Keratinocyte (primary cell): ENCODE data around the gene ZBTB5. TPM values are rescaled to one million over a fixed set of nuclear protein-coding genes. Genes with fewer than 3 reads are reported as not detected.

Source experiments
- DNase-seq: peaks from one replicate; pipeline ENCODE4 v3.0.0-alpha.2; 2011; ENCODE audit warnings: low read depth, missing footprints, low spot score
- FAIRE-seq: peaks from 2 replicates; lab custom pipeline; 2011; peaks lifted over from hg19 to GRCh38; lab: Jason Lieb, UNC
- H2AFZ ChIP-seq: 2 replicates; pipeline ENCODE4 v1.6.0; 2012; ENCODE audit warnings: low read length, control low read depth, inconsistent platforms; ENCODE audit not compliant: control insufficient read depth
- H3K27ac ChIP-seq: 2 replicates; pipeline ENCODE4 v1.5.1; 2011; ENCODE audit warnings: low read length; ENCODE audit not compliant: control insufficient read depth, insufficient read depth
- H3K27me3 ChIP-seq: 3 replicates; pipeline ENCODE4 v1.6.0; 2011; ENCODE audit warnings: low read length; ENCODE audit not compliant: control insufficient read depth, insufficient read depth; ENCODE audit errors: extremely low read depth
- H3K36me3 ChIP-seq, 2 experiments: 2 replicates in 1 of 2; 3 replicates in 1 of 2; pipeline ENCODE4 v1.5.1; 2011; ENCODE audit warnings: low read length in 2 of 2, mild to moderate bottlenecking in 1 of 2; ENCODE audit not compliant: control insufficient read depth in 2 of 2, insufficient read depth in 2 of 2; ENCODE audit errors: extremely low read depth in 1 of 2
- H3K4me1 ChIP-seq: 3 replicates; pipeline ENCODE4 v1.5.1; 2011; ENCODE audit warnings: low read length; ENCODE audit not compliant: control insufficient read depth, insufficient read depth; ENCODE audit errors: extremely low read depth
- H3K4me2 ChIP-seq: 3 replicates; pipeline ENCODE4 v1.6.0; 2011; ENCODE audit warnings: low read depth, low read length; ENCODE audit not compliant: control insufficient read depth, insufficient read depth; ENCODE audit errors: extremely low read depth
- H3K4me3 ChIP-seq, 3 experiments: fragments of 200-600 bp in 1 of 3; sonication (generic) in 1 of 3; 2 replicates in 2 of 3; 3 replicates in 1 of 3; pipeline ENCODE4 v1.5.1; 2011 to 2016; ENCODE audit warnings: low read length in 3 of 3, mild to moderate bottlenecking in 3 of 3, control low read depth in 2 of 3, inconsistent platforms in 1 of 3, low read depth in 1 of 3, mixed read lengths in 1 of 3, mixed run types in 1 of 3, moderate library complexity in 1 of 3; ENCODE audit not compliant: control insufficient read depth in 2 of 3, insufficient read depth in 2 of 3; ENCODE audit errors: extremely low read depth in 1 of 3
- H3K79me2 ChIP-seq: 2 replicates; pipeline ENCODE4 v1.6.0; 2012; ENCODE audit warnings: low read length; ENCODE audit not compliant: control insufficient read depth, insufficient read depth
- H3K9ac ChIP-seq: 3 replicates; pipeline ENCODE4 v1.6.0; 2011; ENCODE audit warnings: low read length; ENCODE audit not compliant: control insufficient read depth, insufficient read depth; ENCODE audit errors: extremely low read depth
- H3K9me1 ChIP-seq: 3 replicates; pipeline ENCODE4 v1.6.0; 2011; ENCODE audit warnings: low read length; ENCODE audit not compliant: control insufficient read depth, insufficient read depth; ENCODE audit errors: extremely low read depth
- H3K9me3 ChIP-seq: 2 replicates; pipeline ENCODE4 v1.5.1; 2012; ENCODE audit warnings: low read depth, low read length; ENCODE audit not compliant: control insufficient read depth
- H4K20me1 ChIP-seq: 3 replicates; pipeline ENCODE4 v1.6.0; 2011; ENCODE audit warnings: low read length; ENCODE audit not compliant: control insufficient read depth, insufficient read depth; ENCODE audit errors: extremely low read depth
- CTCF ChIP-seq, 3 experiments: IDR thresholded peaks in 1 of 3; conservative IDR thresholded peaks in 1 of 3; optimal IDR thresholded peaks in 1 of 3; 2 replicates in 2 of 3; 3 replicates in 1 of 3; pipeline versions ENCODE3 to v1.5.1; 2011; ENCODE audit warnings: low read length in 3 of 3, mild to moderate bottlenecking in 3 of 3, moderate library complexity in 2 of 3, control low read depth in 1 of 3, inconsistent platforms in 1 of 3; ENCODE audit not compliant: insufficient read depth in 2 of 3; ENCODE audit errors: extremely low read depth in 1 of 3
- EZH2 ChIP-seq: IDR thresholded peaks from one replicate; pipeline ENCODE4 v1.6.1; 2012; ENCODE audit warnings: inconsistent platforms, mild to moderate bottlenecking, low read length, moderate library complexity
- dilution Hi-C: fragments of 300-500 bp; cut with MboI; formaldehyde crosslinking; loops from one replicate; pipeline ENCODE4 v1.7.0; 2020; ENCODE audit warnings: low sequenced_read_pairs; ENCODE audit not compliant: extremely low pct_ligation_motif_present
- polyA plus RNA-seq, 5 experiments: library from polyadenylated mRNA; depleted of rRNA in 3 of 5; stranded (reverse) in 3 of 5; stranded (forward) in 1 of 5; unstranded in 1 of 5; fragments of >200 nt; gene quantifications; 1 replicate in 1 of 5; 2 replicates in 3 of 5; 3 replicates in 1 of 5; pipeline versions ENCODE4 v1.2.1 to v1.2.3, GENCODE V29; 2011 to 2012; ENCODE audit warnings: missing spikeins in 2 of 5, low read depth in 1 of 5, low replicate concordance in 1 of 5

The ZBTB5 gene
- polyA plus RNA-seq, 1 donor (not counting 4 experiments of a cell fraction or from before 2014, with no cell fraction given), result 12.6 TPM

DNA sequence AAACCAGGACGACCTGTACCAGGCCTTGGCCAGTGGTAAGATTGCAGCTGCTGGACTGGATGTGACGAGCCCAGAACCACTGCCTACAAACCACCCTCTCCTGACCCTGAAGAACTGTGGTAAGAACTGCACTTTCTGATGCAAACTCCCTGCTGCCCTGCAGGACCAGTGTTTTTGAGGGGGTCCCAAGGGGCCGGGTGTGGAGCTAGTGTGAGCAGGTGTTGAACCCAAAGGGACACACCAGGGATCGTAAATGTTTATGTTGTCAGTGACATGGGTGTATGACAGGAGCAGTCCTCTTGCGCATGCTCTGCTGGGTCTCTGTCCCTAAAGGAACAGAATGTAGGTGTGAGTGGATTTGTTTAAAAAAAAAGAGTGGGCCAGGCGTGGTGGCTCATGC, 33.2 kb downstream of the ZBTB5 start:
- FAIRE-seq (no peak), DNase-seq (no peak)
- no peaks in the 10 kb centered on the region for H3K9me1 ChIP-seq
- no peak overlapping the region for H3K9ac ChIP-seq
- H4K20me1 ChIP-seq, result no peaks in the 10 kb centered on the region
- H3K4me1 ChIP-seq, result peaks cover 6% of the 10 kb centered on the region
- H3K36me3 ChIP-seq, result peaks cover 44 to 54% of the 10 kb centered on the region in 2 experiments
- dilution Hi-C loops, result no loop called here
- no peak overlapping the region for H3K27ac ChIP-seq
- H3K79me2 ChIP-seq, result peaks cover under 1% of the 10 kb centered on the region
- no peak overlapping the region for H3K4me2 ChIP-seq
- H3K4me3 ChIP-seq, result no peak overlapping the region
- TF ChIP-seq CTCF (optimal IDR thresholded peaks at IDR 0.05 in 1 of 3, IDR thresholded peaks at IDR 0.05 in 1 of 3, conservative IDR thresholded peaks at IDR 0.05 in 1 of 3; ENCODE audit: extremely low read depth in 1 of 3, insufficient read depth in 2 of 3, low read length in 3 of 3) (no peak), EZH2 (no peak)
- H2AFZ ChIP-seq, result no peak overlapping the region
- no peaks in the 10 kb centered on the region for H3K27me3 ChIP-seq
- no peaks in the 10 kb centered on the region for H3K9me3 ChIP-seq

GRCh38 chr9:37430841-37431597, 34.2 kb downstream of the ZBTB5 start:
- no peak for FAIRE-seq
- no peak overlapping the region for H3K4me3 ChIP-seq
- H3K4me1 ChIP-seq, result peaks cover 6% of the 10 kb centered on the region
- peaks cover 50 to 53% of the 10 kb centered on the region in 2 experiments for H3K36me3 ChIP-seq
- no peak overlapping the region for H2AFZ ChIP-seq
- no peak for DNase-seq
- H3K4me2 ChIP-seq, result no peak overlapping the region
- H3K9me3 ChIP-seq, result no peaks in the 10 kb centered on the region
- dilution Hi-C loops, result no loop called here
- H4K20me1 ChIP-seq, result no peaks in the 10 kb centered on the region
- H3K27me3 ChIP-seq, result no peaks in the 10 kb centered on the region
- no peak overlapping the region for H3K27ac ChIP-seq
- H3K9me1 ChIP-seq, result no peaks in the 10 kb centered on the region
- H3K79me2 ChIP-seq, result no peaks in the 10 kb centered on the region
- no peak overlapping the region for H3K9ac ChIP-seq
- no peak for TF ChIP-seq EZH2
- peak in 2 of 3 experiments; percentile 9 to 10 for TF ChIP-seq CTCF (optimal IDR thresholded peaks at IDR 0.05 in 1 of 3, IDR thresholded peaks at IDR 0.05 in 1 of 3, conservative IDR thresholded peaks at IDR 0.05 in 1 of 3; ENCODE audit: extremely low read depth in 1 of 3, insufficient read depth in 2 of 3, low read length in 3 of 3)
